ENCODE results near the gene PGBD4.

GRCh38 chr15:34106423-34106822 lies 4.5 kb downstream of the PGBD4 start:
- TF ChIP-seq CTCF (IDR thresholded peaks at IDR 0.05; ENCODE audit: low read length) (no peak), EZH2 (IDR thresholded peaks at IDR 0.05; ENCODE audit: borderline replicate concordance, low read length) (no peak)
